NCI-H510A treated with DMSO at 0.1 percent for 48 hours (cell line): Measurements from ENCODE around the gene CPVL.

ENCODE experiments used
- DNase-seq: peaks from one replicate; lab custom pipeline; 2025; lab: John Stamatoyannopoulos, UW

The CPVL gene

GRCh38 chr7:29043576-29043975 lies 102.8 kb downstream of the CPVL start:
- no peak for DNase-seq

- no peak for DNase-seq
Measured at GRCh38 chr7:29042824-29043231, 103.5 kb downstream of the CPVL start.

GRCh38 chr7:29041991-29042390 lies 104.3 kb downstream of the CPVL start:
- DNase-seq: no peak

- no peak for DNase-seq
Measured at GRCh38 chr7:29040579-29040925, 105.8 kb downstream of the CPVL start.

GRCh38 chr7:29039821-29040578 lies 106.3 kb downstream of the CPVL start:
- DNase-seq: no peak

- DNase-seq: peak; percentile 18
Measured at GRCh38 chr7:29038463-29038862, 107.9 kb downstream of the CPVL start.

GRCh38 chr7:29035044-29035740 lies 111.1 kb downstream of the CPVL start:
- no peak for DNase-seq

- DNase-seq: no peak
Measured at GRCh38 chr7:29033584-29033983, 112.8 kb downstream of the CPVL start.

GRCh38 chr7:29032146-29032545 lies 114.2 kb downstream of the CPVL start:
- no peak for DNase-seq

GRCh38 chr7:29030781-29031275 lies 115.5 kb downstream of the CPVL start:
- DNase-seq: no peak

- DNase-seq: no peak
Measured at GRCh38 chr7:29022291-29022988, 123.9 kb downstream of the CPVL start.

- DNase-seq: no peak
Measured at GRCh38 chr7:29019896-29020295, 126.4 kb downstream of the CPVL start.

GRCh38 chr7:29019387-29019786 lies 127.0 kb downstream of the CPVL start:
- DNase-seq: no peak

GRCh38 chr7:29017713-29018112 lies 128.6 kb downstream of the CPVL start:
- no peak for DNase-seq

- DNase-seq: no peak
Measured at GRCh38 chr7:29014725-29015124, 131.6 kb downstream of the CPVL start.

- no peak for DNase-seq
Measured at GRCh38 chr7:29013931-29014330, 132.4 kb downstream of the CPVL start.

- DNase-seq: no peak
Measured at GRCh38 chr7:29013082-29013695, 133.1 kb downstream of the CPVL start.

- DNase-seq: no peak
Measured at GRCh38 chr7:29009947-29010346, 136.4 kb downstream of the CPVL start.

- no peak for DNase-seq
Measured at GRCh38 chr7:29008590-29008989, 137.7 kb downstream of the CPVL start.

GRCh38 chr7:29007127-29007526 lies 139.2 kb downstream of the CPVL start:
- DNase-seq: no peak

- no peak for DNase-seq
Measured at GRCh38 chr7:29005829-29006228, 140.5 kb downstream of the CPVL start.

- DNase-seq: no peak
Measured at GRCh38 chr7:29005406-29005805, 140.9 kb downstream of the CPVL start.
